Measurements from ENCODE around the gene SMS.

GRCh38 chrX:21948897-21949578 lies 8.5 kb downstream of the SMS start:
- no peak for TF ChIP-seq REST (IDR thresholded peaks at IDR 0.05; ENCODE audit: insufficient read depth in 1 of 2, low read depth in 2 of 2, low read length in 2 of 2)
- no peak for TF ChIP-seq POLR2AphosphoS5 (IDR thresholded peaks at IDR 0.05; ENCODE audit: low read depth, low read length)
- TF ChIP-seq SIN3A (IDR thresholded peaks at IDR 0.05; ENCODE audit: borderline replicate concordance, insufficient read depth, low read length), result no peak
